Stimulated activated CD8-positive, alpha-beta memory T cell treated with anti-CD3 and anti-CD28 coated beads, Interleukin-12 subunit alpha, Interleukin-12 subunit beta, amount 100 ng/mL, for 24 hours (primary cell): ENCODE measurements around the gene OSBPL3.

ENCODE experiments used
- DNase-seq: peaks from one replicate; pipeline ENCODE4 v3.0.0-alpha.2; 2020; ENCODE audit errors: extremely low read depth

Gene OSBPL3

DNA sequence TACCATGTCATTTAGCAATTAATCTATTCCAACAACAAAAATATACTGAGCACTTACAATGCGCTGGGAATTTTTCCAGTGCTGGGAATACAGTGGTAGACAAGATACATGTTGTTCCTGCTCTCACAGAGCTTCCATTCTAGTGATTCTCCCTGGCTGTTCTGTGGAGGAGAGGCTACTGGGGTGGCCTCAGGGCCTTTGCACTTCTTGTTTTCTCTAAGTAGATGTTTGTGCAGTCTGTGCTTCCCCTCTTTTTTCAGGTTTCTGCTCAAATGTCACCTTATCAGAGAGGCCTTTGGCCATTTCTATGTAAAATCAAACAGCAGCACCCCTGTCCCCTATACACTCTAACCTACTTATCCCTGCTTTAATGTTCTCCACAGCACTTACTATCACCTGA, 24.7 kb downstream of the OSBPL3 start:
- no peak for DNase-seq

DNA sequence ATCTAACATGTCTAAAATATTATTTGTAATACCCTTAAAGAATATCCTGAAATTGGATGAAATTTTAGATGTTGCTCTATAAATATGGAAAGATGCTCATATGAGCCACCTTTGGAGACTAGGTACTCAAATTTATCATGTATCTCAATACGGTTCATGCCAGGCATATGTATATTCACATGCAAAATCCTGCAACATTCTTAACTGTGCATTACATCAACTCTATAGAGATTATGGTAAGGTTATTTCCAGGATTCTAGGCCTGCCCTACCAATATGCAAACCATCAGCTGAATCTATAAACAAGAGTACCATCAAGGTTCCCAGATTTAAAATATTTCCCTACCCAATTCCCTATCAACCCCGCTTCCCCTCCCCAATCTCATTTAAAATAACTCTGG, 27.5 kb downstream of the OSBPL3 start:
- no peak for DNase-seq

- DNase-seq = no peak
Measured at GRCh38 chr7:24951441-24951980, 28.5 kb downstream of the OSBPL3 start.

DNA sequence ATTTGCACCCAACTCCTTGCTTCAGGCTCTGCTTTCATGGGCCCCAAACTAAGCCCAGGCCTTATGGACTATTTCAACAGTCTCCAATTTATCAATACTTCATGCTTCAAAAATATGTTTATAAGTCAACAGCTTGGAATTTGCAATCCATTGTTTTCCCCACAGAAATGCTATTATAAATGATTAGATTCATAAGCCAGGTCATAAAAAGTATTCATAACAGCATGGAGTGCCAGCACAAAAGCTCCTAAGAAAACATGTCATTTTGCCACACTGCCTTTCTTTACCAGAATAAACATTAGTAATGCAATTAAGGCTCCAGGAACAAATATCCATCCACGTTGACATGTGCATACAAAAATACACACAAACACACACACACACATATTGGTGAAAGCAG, 30.1 kb downstream of the OSBPL3 start:
- DNase-seq = no peak

DNA sequence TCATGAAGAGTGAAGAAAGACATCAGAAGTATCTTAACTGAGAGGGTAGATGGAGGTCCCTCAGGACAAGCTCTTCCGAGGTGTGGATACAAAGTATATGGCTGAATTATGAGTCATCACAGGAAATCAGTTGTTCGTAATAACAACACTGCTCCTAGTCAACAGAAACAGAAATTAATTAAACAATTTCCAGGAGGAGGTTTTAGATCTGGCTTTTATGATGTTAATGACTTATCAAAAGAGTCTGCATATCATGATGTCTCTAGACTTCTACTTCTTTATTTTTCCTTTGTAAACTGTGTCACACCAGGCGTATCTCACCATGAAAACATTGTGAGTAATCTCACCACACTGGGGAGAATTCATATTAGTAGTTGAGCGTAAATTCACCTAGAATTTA, 31.2 kb downstream of the OSBPL3 start:
- DNase-seq = no peak

DNA sequence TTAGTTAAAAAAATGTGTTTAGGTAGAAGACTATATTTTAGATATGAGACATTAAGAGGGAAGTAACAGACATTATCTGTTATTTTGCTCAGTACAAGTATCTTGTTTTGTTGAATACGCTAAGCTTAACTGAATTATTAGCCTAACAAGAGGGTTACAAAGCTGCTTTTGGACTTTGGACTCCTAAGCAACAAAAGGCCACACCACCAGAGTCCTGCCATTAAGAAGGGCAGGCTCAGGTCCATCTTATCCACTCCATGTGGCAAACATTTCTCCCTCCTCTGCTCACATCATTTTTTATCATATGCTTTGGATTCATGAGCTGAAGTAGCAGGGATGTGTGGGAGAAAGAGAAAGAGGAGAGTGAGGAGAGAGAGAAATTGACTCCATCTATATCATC, 33.5 kb downstream of the OSBPL3 start:
- DNase-seq = no peak

DNA sequence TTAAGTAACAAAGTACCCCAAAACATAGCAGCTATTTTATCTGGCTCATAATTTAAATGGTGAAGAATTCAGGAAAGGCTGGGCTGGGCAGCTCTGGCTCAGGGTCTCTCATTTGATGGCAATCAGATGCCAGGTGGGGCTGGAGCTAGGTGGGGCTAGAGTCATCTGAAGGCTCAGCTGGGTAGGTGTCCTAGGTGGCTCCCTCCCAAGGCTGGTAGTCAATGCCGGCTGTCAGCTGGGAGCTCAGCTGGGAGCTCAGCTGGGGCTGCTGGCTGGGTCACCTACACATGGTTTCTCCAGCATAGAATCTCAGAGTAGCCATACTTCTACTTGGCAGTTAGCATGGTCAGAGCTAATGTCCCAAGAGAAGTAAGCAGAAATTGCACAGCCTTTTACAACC, 34.1 kb downstream of the OSBPL3 start:
- no peak for DNase-seq

DNA sequence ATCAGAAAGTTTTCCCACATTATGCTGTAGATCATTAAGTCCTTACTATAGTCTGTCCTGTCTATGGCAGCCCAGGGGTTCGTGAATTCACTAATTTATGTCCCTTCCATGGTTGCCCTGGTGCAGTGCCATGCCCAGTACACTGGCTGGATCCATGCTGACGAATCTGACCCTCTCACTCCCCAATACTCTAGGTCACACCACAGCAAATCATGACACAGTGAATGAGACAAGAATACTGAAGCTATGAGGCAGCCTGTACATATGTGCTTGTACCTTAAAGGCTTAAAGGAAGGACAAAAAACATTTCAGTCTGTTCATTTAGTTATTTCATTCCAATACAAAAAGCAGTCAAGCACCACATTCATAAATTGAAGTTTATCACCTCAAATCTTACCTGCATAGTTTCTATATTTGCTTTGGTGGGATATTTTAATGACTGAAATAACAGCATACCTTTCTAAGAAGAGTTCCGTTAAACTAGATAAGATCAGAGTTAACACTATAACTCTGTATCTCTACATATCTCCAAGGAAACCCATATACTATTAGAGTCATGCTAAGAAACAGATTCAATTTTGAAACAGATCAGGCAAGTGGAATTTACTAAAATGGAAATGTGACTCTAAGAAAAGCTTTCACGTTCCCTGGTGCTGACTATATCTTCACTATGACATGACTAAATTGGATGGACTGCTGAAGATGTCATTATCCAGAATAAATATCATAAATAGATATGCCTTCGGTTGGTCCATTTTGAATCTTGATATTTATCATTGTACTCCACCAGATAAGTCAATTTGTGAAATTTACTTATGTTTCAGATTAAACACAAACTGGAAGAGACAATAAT, 36.7 kb downstream of the OSBPL3 start:
- DNase-seq = no peak

DNA sequence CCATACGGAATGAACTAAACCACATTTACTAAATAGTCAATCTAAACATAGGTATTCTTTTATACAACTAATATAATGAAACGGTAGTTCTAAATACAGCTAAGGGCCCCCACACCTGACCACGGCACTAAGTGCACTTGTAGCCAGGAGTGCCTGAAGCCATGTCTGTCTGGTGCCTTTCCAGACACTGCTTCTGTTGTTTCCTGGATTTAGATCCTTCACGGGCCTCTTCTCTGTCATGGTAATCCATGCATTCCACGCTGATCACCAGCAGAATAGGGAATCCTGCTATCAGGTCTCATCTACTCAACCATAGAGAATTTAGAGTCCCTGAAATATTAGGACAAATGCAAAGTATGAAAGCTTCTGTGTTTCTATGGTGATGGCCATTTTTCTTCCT, 37.8 kb downstream of the OSBPL3 start:
- no peak for DNase-seq

- no peak for DNase-seq
Measured at GRCh38 chr7:24939416-24939815, 40.6 kb downstream of the OSBPL3 start.

- no peak for DNase-seq
Measured at GRCh38 chr7:24936121-24936824, 43.7 kb downstream of the OSBPL3 start.

- no peak for DNase-seq
Measured at GRCh38 chr7:24933298-24933697, 46.7 kb downstream of the OSBPL3 start.

- no peak for DNase-seq
Measured at GRCh38 chr7:24932815-24933214, 47.2 kb downstream of the OSBPL3 start.

DNA sequence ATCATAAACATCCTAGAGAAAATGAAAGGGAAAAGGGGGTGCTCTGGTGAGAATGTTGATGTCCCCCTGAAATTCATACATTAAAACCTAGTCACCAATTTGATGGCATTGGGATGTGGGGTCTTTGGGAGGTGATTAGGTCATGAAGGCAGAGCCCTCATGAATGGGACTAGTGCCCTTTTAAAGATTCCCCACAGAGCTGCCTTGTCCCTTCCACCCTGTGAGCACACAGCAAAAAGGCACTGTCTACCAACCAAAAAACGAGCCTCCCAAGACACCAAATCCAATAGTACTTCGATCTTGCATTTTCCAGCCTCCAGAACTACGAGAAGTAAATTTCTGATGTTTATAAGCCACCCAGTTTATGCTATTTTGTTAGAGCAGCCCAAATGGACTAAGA, 47.6 kb downstream of the OSBPL3 start:
- DNase-seq = no peak

- DNase-seq = no peak
Measured at GRCh38 chr7:24931844-24932243, 48.1 kb downstream of the OSBPL3 start.

- no peak for DNase-seq
Measured at GRCh38 chr7:24930856-24931255, 49.1 kb downstream of the OSBPL3 start.

GRCh38 chr7:24926623-24927524, 53.1 kb downstream of the OSBPL3 start:
- no peak for DNase-seq

GRCh38 chr7:24924375-24924774, 55.6 kb downstream of the OSBPL3 start:
- DNase-seq = no peak

DNA sequence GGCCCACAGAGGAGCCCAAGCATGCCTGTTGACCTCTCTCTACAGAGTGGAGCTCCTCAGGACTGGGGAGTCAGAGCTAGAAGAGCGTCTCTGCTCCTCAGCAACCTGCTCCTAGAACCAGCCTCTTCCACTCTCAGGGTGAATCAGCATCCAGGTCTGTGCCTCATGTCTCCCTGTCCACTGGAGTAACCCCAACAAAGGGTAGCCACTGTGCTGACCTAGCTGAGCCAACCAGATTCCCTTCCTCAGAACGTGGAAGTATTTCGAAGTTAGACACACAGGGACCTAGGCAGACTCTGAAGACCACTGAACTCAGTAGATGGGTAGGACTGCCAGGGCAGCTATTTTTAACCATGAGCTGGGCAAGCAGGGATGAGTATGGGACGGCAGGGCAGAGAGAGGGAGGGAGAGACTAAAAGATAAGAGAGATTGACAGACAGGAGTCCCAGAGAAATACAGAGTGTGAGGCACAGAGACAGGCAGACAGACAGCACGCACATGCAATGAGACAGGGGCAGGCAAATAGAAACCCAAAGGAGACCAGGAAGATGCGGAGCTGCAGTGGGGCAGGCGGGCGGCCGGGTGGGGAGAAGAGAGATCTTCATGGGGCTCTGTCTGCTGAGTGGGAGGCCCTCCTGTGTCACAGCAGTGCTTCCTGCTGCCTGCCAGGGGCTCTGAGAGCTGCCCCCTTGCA, 56.7 kb downstream of the OSBPL3 start:
- no peak for DNase-seq

DNA sequence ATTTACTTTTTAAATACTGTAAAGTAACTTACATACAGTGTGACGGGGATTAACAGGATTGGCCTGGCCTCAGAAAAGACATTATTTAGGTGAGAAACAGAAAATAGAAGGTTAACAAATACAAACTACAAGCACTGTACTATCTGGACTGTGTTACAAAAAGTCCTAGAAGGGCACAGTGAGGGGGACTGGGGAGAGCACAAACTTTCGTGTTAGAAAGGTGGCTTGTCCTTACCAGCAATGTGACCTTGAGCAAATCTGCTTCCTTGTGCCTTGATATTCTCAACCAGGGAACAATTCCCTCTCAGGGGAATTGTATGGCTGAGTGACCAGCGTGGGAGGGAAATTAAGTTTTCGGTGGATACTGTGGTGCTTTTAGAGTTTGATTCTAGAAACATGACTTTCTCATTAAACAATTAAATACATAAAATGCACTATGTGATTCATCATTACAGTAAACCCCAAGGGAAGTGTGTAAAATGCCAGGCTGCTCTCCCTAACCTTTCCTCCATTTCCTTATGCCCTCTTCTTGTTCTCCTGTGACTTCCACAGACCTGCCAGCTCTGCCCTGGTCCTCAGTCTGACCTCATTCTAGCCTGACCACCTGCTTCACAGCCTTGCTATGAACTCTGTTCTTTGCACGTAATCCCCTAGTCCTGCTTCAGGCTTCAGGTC, 57.7 kb downstream of the OSBPL3 start:
- no peak for DNase-seq

DNA sequence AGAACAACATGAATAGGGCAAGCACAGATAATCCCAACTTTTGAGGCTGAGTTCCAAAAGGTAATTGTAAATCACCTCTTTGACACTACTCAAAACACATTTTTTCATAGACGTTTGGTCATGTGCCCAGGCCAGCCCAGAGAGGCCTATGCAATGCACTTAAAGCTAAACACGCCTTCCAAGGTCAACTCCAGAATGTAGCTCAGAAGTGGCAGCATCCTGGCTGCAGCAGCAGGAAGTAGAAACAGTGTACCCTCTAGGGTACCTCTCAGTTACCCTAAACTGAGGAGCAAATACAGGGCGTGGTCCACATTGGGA, 58.7 kb downstream of the OSBPL3 start:
- no peak for DNase-seq
